Testis (tissue), 3 donors: ENCODE results near the gene TUBB4A. TPM values are rescaled to one million over a fixed set of nuclear protein-coding genes. Genes with fewer than 3 reads are reported as not detected.
A peak's percentile ranks its signal among the peaks of the same experiment; 100 is the strongest.

ENCODE experiments used
- DNase-seq: peaks from one replicate; pipeline ENCODE4 v3.0.0-alpha.2; 2019
- H3K27ac ChIP-seq, 2 donors: fragments of 200-600 bp; sonication (generic); one replicate each; pipeline ENCODE4 v1.5.1; 2019
- H3K27me3 ChIP-seq: fragments of 200-600 bp; sonication (generic); one replicate; pipeline ENCODE4 v1.5.1; 2019
- H3K36me3 ChIP-seq: fragments of 200-600 bp; sonication (generic); one replicate; pipeline ENCODE4 v1.5.1; 2017; ENCODE audit warnings: low read depth; ENCODE audit errors: missing control alignments
- H3K4me1 ChIP-seq: fragments of 200-600 bp; sonication (generic); one replicate; pipeline ENCODE4 v1.5.1; 2019
- H3K4me3 ChIP-seq, 2 donors: fragments of 200-600 bp; sonication (generic); one replicate each; pipeline ENCODE4 v1.5.1; 2017 to 2019
- H3K9me3 ChIP-seq: fragments of 200-600 bp; sonication (generic); one replicate; pipeline ENCODE4 v1.5.1; 2017
- POLR2A ChIP-seq: fragments of 450-650 bp; IDR thresholded peaks from one replicate; pipeline ENCODE4 v1.6.1; 2017; ENCODE audit warnings: antibody characterized with exemption, mild to moderate bottlenecking, moderate library complexity
- WGBS, 2 donors: methylation state at CpG; one replicate each; pipeline ENCODE4 v1.1.5; 2018; 5-methylcytosine and 5-hydroxymethylcytosine counted together
- intact Hi-C: fragments of 100-400 bp; cut with DNase I; formaldehyde crosslinking; loops from one replicate; pipeline ENCODE4 v1.15.1; 2023; ENCODE audit warnings: low total_unique reads
- polyA plus RNA-seq: library from polyadenylated mRNA; stranded (reverse); fragments of 350-450 nt; fragmentation: Illumina TruSeq; extraction: RNeasy Lipid Tissue Mini Kit (QIAGEN cat#74804); gene quantifications from one replicate; pipeline ENCODE4 v1.2.3, GENCODE V29; 2014; ENCODE audit warnings: low read depth, low replicate concordance; ENCODE audit not compliant: insufficient read depth
- total RNA-seq, 2 donors: library from RNA; depleted of rRNA; stranded (reverse); fragments of >200 nt; gene quantifications; one replicate each; pipeline ENCODE4 v1.2.3, GENCODE V29; 2016
- TF ChIP-seq, protein P1 (sequence below), 3 experiments: fragments of 450-650 bp in 2 of 3; fragments of 200-600 bp in 1 of 3; sonication (generic) in 1 of 3; IDR thresholded peaks; one replicate each; pipeline ENCODE4 v1.5.1; 2016 to 2019; ENCODE audit warnings: antibody characterized with exemption in 3 of 3, mild to moderate bottlenecking in 2 of 3, moderate library complexity in 1 of 3

The TUBB4A gene
- total and polyA plus RNA-seq, 3 donors from 2014 or later, result 205 to 277 (median 217) TPM

DNA sequence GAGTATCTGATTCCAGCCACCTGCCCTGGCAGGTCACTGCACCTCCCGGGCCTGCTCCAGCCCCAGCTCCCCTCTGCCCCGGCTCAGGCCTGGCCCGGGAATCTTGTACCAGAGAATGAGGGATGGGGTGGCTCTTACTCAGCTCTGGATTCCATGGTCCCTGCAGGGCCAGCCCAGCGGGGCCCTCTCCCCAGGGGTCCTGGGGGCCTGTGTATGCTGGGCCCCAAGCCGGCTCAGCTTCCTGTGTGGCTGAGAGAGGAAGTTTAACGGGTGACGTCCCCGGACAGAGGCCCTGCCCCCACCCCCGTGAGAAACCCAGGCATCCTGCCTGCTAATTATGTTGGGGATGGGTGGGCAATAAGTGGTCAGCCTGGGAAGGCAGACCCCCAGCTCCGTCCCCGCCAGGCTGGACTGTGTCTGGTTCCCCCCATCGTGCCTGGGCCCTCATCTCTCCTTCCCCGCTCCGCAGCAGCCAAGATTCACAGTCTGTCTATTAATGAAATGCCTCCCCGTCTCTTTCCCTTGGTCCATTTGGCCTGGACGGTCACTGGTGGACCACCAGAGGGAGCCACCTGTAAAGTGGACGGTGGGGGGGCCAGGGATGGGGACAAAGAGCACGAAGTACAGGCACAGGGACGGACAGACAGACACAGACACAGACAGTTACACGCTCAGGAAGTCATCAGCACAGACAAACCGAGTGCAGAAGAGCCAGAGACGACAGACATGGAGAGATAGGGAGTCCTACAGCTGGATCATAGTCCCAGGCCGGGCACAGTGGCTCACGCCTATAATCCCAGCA, 20.4 kb downstream of the TUBB4A start, which contains the start of gene DENND1C:
Gene DENND1C, minus strand, starts transcription at position 247 of the 802 bp plus-strand sequence. Its CDS starts 92 bp downstream, at position 155.
- no peaks in the 10 kb centered on the region for H3K4me1 ChIP-seq
- TF ChIP-seq, protein P1, sequence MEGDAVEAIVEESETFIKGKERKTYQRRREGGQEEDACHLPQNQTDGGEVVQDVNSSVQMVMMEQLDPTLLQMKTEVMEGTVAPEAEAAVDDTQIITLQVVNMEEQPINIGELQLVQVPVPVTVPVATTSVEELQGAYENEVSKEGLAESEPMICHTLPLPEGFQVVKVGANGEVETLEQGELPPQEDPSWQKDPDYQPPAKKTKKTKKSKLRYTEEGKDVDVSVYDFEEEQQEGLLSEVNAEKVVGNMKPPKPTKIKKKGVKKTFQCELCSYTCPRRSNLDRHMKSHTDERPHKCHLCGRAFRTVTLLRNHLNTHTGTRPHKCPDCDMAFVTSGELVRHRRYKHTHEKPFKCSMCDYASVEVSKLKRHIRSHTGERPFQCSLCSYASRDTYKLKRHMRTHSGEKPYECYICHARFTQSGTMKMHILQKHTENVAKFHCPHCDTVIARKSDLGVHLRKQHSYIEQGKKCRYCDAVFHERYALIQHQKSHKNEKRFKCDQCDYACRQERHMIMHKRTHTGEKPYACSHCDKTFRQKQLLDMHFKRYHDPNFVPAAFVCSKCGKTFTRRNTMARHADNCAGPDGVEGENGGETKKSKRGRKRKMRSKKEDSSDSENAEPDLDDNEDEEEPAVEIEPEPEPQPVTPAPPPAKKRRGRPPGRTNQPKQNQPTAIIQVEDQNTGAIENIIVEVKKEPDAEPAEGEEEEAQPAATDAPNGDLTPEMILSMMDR (IDR thresholded peaks at IDR 0.05), result peak in 1 of 3 experiments; percentile 32
- no peak for TF ChIP-seq POLR2A
- no peaks in the 10 kb centered on the region for H3K36me3 ChIP-seq
- no peak within 1 kb of the TSS for H3K27ac ChIP-seq
- no peak within 1 kb of the TSS for H3K4me3 ChIP-seq
- H3K27me3 ChIP-seq, result no peaks in the 10 kb centered on the region
- intact Hi-C loops, result no loop called here
- WGBS, 2 donors, result 45 to 66% methylated on average over 22 to 24 of the region's 24 CpGs
- no peaks in the 10 kb centered on the region for H3K9me3 ChIP-seq
- DNase-seq, result peak; percentile 40

DNA sequence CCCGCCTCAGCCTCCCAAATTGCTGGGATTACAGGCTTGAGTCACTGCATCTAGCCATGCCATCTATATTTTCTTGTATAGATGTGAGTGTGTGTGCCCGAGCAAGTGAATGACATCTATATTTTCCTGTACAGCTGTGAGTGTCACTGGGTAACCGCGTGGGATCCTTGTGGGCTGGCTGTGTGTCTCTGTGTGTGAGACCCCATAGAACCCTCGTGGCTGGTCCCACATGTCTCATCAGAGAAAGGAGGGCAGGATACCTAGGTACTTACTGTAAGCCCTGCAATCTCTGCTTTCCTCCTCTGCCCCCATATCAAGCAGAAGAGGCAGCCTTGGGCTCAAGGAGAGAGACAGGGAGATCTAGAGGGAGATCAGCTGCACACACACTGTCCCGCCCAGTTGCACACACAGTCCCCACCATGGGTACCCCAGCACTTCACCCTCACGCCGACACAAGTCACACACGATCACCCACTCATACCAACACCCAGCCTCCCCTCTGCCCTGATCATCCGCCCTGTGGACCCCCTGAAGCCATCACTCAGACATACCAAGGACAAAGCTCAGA, 21.2 kb downstream of the TUBB4A start:
- H3K9me3 ChIP-seq, result no peaks in the 10 kb centered on the region
- 76 to 79% methylated on average over 3 to 10 of the region's 10 CpGs for WGBS, 2 donors
- H3K36me3 ChIP-seq, result no peaks in the 10 kb centered on the region
- no peaks in the 10 kb centered on the region for H3K4me1 ChIP-seq
- no peak overlapping the region for H3K4me3 ChIP-seq
- no peak for DNase-seq
- TF ChIP-seq, protein P1 (IDR thresholded peaks at IDR 0.05), result no peak
- TF ChIP-seq POLR2A, result no peak
- no peaks in the 10 kb centered on the region for H3K27me3 ChIP-seq
- H3K27ac ChIP-seq, result no peak overlapping the region
- intact Hi-C loops, result no loop called here

DNA sequence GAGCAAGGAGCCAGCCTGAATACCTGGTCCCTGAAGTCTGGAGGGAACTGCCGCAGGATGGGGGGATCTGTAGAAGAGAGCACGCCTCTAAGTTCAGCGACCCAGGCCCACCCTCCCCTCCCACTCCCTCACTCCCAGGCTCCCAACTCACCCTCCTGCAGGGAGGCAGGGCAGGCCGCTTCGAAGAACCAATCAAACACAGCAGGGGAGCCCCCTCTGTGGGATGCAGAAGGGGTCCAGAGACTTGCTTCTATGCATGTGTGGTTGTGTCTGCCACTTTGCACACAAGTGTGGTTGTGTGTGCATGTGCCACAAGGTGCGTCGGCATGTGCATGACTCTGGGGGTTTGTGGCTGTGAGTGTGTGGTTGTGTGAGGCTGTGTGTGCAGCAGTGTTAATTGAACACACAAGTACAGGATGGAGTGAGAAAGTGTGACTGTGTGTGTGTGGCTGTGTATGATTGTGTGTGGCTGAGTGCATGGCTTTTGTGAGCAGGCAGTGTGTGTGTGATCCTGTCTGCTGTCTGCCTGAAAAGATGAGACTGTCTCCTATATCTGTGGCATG, 22.2 kb downstream of the TUBB4A start:
- no peaks in the 10 kb centered on the region for H3K36me3 ChIP-seq
- DNase-seq, result no peak
- no peaks in the 10 kb centered on the region for H3K9me3 ChIP-seq
- H3K27ac ChIP-seq, result no peak overlapping the region
- intact Hi-C loops, result no loop called here
- no peaks in the 10 kb centered on the region for H3K4me1 ChIP-seq
- 67 to 70% methylated on average over 5 to 7 of the region's 7 CpGs for WGBS, 2 donors
- H3K4me3 ChIP-seq, result no peak overlapping the region
- no peaks in the 10 kb centered on the region for H3K27me3 ChIP-seq
- TF ChIP-seq, protein P1 (IDR thresholded peaks at IDR 0.05), result no peak
- no peak for TF ChIP-seq POLR2A

DNA sequence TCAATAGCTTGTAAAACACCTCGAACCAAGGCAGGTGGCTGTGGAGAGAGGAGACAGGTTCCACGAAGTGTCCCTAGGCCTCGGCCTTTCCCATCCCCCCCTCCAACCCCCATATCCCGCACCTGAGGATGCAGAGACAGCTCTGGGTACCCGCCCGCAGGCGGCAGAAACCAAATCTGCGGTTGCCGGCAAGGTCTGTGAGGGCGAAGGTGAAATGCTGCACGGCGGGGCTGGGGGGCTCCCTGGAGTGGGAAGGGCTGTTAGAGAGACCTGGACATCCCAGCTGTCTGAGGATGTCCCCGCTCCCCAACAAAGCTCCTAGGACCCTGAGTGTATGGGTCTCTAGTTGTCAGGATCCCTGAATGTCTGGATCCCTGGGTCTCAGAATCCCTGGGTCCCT, 23.3 kb downstream of the TUBB4A start:
- TF ChIP-seq POLR2A, result no peak
- TF ChIP-seq, protein P1 (IDR thresholded peaks at IDR 0.05), result no peak
- no peaks in the 10 kb centered on the region for H3K9me3 ChIP-seq
- no peak overlapping the region for H3K4me3 ChIP-seq
- H3K36me3 ChIP-seq, result no peaks in the 10 kb centered on the region
- no peaks in the 10 kb centered on the region for H3K27me3 ChIP-seq
- DNase-seq, result no peak
- no peak overlapping the region for H3K27ac ChIP-seq
- intact Hi-C loops, result no loop called here
- 87 to 93% methylated on average over 12 to 13 of the region's 13 CpGs for WGBS, 2 donors
- no peaks in the 10 kb centered on the region for H3K4me1 ChIP-seq
